Measurements from ENCODE around the gene DDN. TPM values are rescaled to one million over a fixed set of nuclear protein-coding genes. Genes with fewer than 3 reads are reported as not detected.

DDN gene
- total and polyA plus RNA-seq, 9 of the 15 experiments (the other 6 are each of a cell fraction or from before 2014, with no cell fraction given) = 0.03 to 3.6 (median 1.6) TPM

DNA sequence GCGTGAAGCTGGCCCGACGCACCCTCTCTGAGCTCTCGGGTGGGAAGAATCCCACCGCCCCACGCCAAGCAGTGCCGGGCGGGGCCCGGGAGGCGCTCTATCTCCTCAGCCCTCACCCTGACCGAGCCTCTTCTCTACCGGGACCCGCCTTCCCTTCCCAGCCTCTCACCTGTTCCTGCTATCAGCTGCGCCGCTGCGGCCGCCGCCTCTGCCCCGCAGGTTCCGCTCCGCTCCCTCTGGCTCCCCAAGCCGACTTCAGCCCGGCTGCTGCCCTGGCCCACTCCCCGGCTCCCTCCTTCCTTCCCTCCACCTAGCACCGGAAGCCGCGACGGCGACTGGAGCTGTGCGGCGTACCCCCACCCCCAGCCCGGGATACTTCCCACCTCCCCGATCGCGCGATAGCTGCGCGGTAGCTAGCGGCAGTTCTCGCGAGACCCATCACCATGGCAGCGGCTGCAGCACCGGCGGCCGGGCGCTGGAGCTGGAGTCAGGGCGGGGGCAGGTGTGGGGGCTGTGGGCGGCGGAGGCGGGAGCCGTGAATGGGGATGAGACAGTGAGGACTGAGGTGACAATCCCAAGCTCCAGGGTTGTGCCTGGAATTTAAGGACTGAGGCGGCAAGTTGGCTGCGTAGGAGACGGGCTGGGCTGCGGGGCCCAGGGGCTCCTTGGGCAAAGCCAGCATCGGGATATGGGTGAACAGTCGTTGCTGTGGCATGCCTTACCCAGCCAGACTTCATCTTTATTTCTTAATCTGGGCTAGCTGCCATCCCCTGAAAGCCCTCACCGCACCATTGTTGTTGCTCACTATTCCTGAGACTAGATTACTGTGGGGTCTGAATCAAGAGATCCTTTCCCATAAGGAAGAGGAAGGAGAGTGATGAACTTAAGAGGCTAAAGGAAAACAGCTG, 41.8 kb downstream of the DDN start, which contains the start of gene ARF3 (continued):
- TF ChIP-seq EGR1 (conservative IDR thresholded peaks at IDR 0.05) = peak; percentile 98
- peak; percentile 80; the same call in 1 of the 2 replicates for TF ChIP-seq MAFF (IDR thresholded peaks at IDR 0.05; ENCODE audit: low read length)
- TF ChIP-seq, protein P1, sequence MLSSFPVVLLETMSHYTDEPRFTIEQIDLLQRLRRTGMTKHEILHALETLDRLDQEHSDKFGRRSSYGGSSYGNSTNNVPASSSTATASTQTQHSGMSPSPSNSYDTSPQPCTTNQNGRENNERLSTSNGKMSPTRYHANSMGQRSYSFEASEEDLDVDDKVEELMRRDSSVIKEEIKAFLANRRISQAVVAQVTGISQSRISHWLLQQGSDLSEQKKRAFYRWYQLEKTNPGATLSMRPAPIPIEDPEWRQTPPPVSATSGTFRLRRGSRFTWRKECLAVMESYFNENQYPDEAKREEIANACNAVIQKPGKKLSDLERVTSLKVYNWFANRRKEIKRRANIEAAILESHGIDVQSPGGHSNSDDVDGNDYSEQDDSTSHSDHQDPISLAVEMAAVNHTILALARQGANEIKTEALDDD (IDR thresholded peaks at IDR 0.05) = peak; percentile 82
- no peak for TF ChIP-seq RB1 (IDR thresholded peaks at IDR 0.05; ENCODE audit: low read depth)
- peak; percentile 95 for TF ChIP-seq RFX1 (IDR thresholded peaks at IDR 0.05)
- peak; percentile 67 to 90 for TF ChIP-seq MAZ (CRISPR knock-in tag; conservative IDR thresholded peaks at IDR 0.05 in 1 of 2, IDR thresholded peaks at IDR 0.05 in 1 of 2)
- peak; percentile 61 for TF ChIP-seq KDM5B (IDR thresholded peaks at IDR 0.05; ENCODE audit: insufficient replicate concordance, low read depth, low read length)
- peak; percentile 53 for TF ChIP-seq TBP (optimal IDR thresholded peaks at IDR 0.05; ENCODE audit: low read depth, low read length)
- TF ChIP-seq SIN3A (IDR thresholded peaks at IDR 0.05; ENCODE audit: borderline replicate concordance in 2 of 2, control insufficient read depth in 1 of 2, low read depth in 2 of 2, low read length in 2 of 2) = peak; percentile 72 to 88
- no peak for TF ChIP-seq ATF1 (CRISPR knock-in tag; IDR thresholded peaks at IDR 0.05)
- no peak for TF ChIP-seq ATF1 (tag; IDR thresholded peaks at IDR 0.05)
- TF ChIP-seq, protein P2, sequence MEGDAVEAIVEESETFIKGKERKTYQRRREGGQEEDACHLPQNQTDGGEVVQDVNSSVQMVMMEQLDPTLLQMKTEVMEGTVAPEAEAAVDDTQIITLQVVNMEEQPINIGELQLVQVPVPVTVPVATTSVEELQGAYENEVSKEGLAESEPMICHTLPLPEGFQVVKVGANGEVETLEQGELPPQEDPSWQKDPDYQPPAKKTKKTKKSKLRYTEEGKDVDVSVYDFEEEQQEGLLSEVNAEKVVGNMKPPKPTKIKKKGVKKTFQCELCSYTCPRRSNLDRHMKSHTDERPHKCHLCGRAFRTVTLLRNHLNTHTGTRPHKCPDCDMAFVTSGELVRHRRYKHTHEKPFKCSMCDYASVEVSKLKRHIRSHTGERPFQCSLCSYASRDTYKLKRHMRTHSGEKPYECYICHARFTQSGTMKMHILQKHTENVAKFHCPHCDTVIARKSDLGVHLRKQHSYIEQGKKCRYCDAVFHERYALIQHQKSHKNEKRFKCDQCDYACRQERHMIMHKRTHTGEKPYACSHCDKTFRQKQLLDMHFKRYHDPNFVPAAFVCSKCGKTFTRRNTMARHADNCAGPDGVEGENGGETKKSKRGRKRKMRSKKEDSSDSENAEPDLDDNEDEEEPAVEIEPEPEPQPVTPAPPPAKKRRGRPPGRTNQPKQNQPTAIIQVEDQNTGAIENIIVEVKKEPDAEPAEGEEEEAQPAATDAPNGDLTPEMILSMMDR (IDR thresholded peaks at IDR 0.05 in 2 of 3, conservative IDR thresholded peaks at IDR 0.05 in 1 of 3; ENCODE audit: insufficient read depth in 2 of 3, low read depth in 1 of 3, low read length in 3 of 3) = peak in 2 of 3 experiments; percentile 4 to 48; a peak in 2 of 6 replicates
- 0 out of 2 replicates have a peak, but pooled peaks have one; percentile 19 for TF ChIP-seq SIN3B (IDR thresholded peaks at IDR 0.05; ENCODE audit: low read depth)
- peak; percentile 20; the same call in 1 of the 2 replicates for TF ChIP-seq POLR2AphosphoS5 (IDR thresholded peaks at IDR 0.05; ENCODE audit: control insufficient read depth, insufficient read depth, low read depth, low read length)
- no peak for TF ChIP-seq POLR3G (IDR thresholded peaks at IDR 0.05; ENCODE audit: extremely low read depth, insufficient read length, insufficient replicate concordance)
- peak; percentile 73 for TF ChIP-seq RBBP5 (IDR thresholded peaks at IDR 0.05; ENCODE audit: borderline replicate concordance, insufficient read depth, low read length, poor library complexity, severe bottlenecking)
- TF ChIP-seq HDAC2 (IDR thresholded peaks at IDR 0.05) = peak; percentile 62
- TF ChIP-seq CBFA2T3 (IDR thresholded peaks at IDR 0.05) = 0 out of 2 replicates have a peak, but pooled peaks have one; percentile 5
- peak; percentile 30 for TF ChIP-seq CHD4 (IDR thresholded peaks at IDR 0.05; ENCODE audit: insufficient read depth, insufficient replicate concordance, low read depth, low read length, poor library complexity, severe bottlenecking)
- peak; percentile 11; the same call in 1 of the 2 replicates for TF ChIP-seq CTBP1 (IDR thresholded peaks at IDR 0.05; ENCODE audit: borderline replicate concordance)
- peak; percentile 85 for TF ChIP-seq POLR2A (conservative IDR thresholded peaks at IDR 0.05)
- peak; percentile 96 for TF ChIP-seq NEUROD1 (IDR thresholded peaks at IDR 0.05; ENCODE audit: borderline replicate concordance, low read depth, low read length, partially characterized antibody)
- TF ChIP-seq SAP30 (IDR thresholded peaks at IDR 0.05; ENCODE audit: borderline replicate concordance, insufficient read depth, low read depth, low read length, poor library complexity, severe bottlenecking) = peak; percentile 90
- 0 out of 2 replicates have a peak, but pooled peaks have one; percentile 6 for TF ChIP-seq ATF7 (IDR thresholded peaks at IDR 0.05)

All from K562 (cell line).